NCI-H748 (cell line): Measurements from ENCODE around the gene ATRIP.

Experiments
- DNase-seq: peaks from one replicate; lab custom pipeline; 2025; ENCODE audit not compliant: unreplicated experiment; lab: John Stamatoyannopoulos, UW

ATRIP gene

GRCh38 chr3:48409291-48410201 is 37.0 kb upstream of the ATRIP start:
- DNase-seq = no peak

- no peak for DNase-seq
Measured at GRCh38 chr3:48410205-48411040, 36.1 kb upstream of the ATRIP start.

- DNase-seq = no peak
Measured at GRCh38 chr3:48411041-48411588, 35.4 kb upstream of the ATRIP start.

GRCh38 chr3:48411606-48412374 is 34.7 kb upstream of the ATRIP start:
- DNase-seq = no peak

- no peak for DNase-seq
Measured at GRCh38 chr3:48412375-48413001, 34.0 kb upstream of the ATRIP start.

- no peak for DNase-seq
Measured at GRCh38 chr3:48413086-48413485, 33.5 kb upstream of the ATRIP start.

GRCh38 chr3:48413611-48414010 is 32.9 kb upstream of the ATRIP start:
- no peak for DNase-seq

GRCh38 chr3:48414376-48415250 is 31.9 kb upstream of the ATRIP start:
- no peak for DNase-seq

GRCh38 chr3:48415251-48415953 is 31.1 kb upstream of the ATRIP start:
- DNase-seq = no peak

GRCh38 chr3:48416091-48416505 is 30.4 kb upstream of the ATRIP start:
- no peak for DNase-seq

- DNase-seq = no peak
Measured at GRCh38 chr3:48416546-48416945, 30.0 kb upstream of the ATRIP start.

- no peak for DNase-seq
Measured at GRCh38 chr3:48417529-48418108, 28.9 kb upstream of the ATRIP start.

- no peak for DNase-seq
Measured at GRCh38 chr3:48418140-48418539, 28.4 kb upstream of the ATRIP start.

- DNase-seq = no peak
Measured at GRCh38 chr3:48418651-48419050, 27.9 kb upstream of the ATRIP start.

- DNase-seq = no peak
Measured at GRCh38 chr3:48419149-48419548, 27.4 kb upstream of the ATRIP start.

- no peak for DNase-seq
Measured at GRCh38 chr3:48419597-48419996, 26.9 kb upstream of the ATRIP start.

- DNase-seq = no peak
Measured at GRCh38 chr3:48420561-48420960, 26.0 kb upstream of the ATRIP start.

GRCh38 chr3:48422272-48422671 is 24.3 kb upstream of the ATRIP start:
- no peak for DNase-seq

GRCh38 chr3:48422681-48423080 is 23.9 kb upstream of the ATRIP start:
- no peak for DNase-seq
